ENCODE results near the gene TENT5A. TPM values are rescaled to one million over a fixed set of nuclear protein-coding genes. Genes with fewer than 3 reads are reported as not detected.

The TENT5A gene
- polyA plus RNA-seq, 3 donors: 9.1 to 28.9 (median 12.1) TPM

- no peaks in the 10 kb centered on the region for H3K27me3 Mint-ChIP-seq (ENCODE audit: low read depth in 3 of 3)
These were observed 48.2 kb upstream of the TENT5A start for GRCh38 chr6:81800666-81801065.

GRCh38 chr6:81799323-81799722 lies 46.8 kb upstream of the TENT5A start:
- H3K4me3 ChIP-seq (replicated peaks in 1 of 3; ENCODE audit: low read depth in 2 of 3, low read length in 3 of 3): no peak overlapping the region
- no peak overlapping the region for H3K27ac Mint-ChIP-seq
- H4K20me1 ChIP-seq (ENCODE audit: insufficient read depth, low read length): no peaks in the 10 kb centered on the region
- intact Hi-C loops (cut with micrococcal nuclease): no loop called here
- no CpG with 5 or more reads among the region's 1 CpG for WGBS (ENCODE audit: insufficient coverage)
- no peaks in the 10 kb centered on the region for H3K27me3 ChIP-seq (ENCODE audit: control insufficient read depth in 2 of 2, insufficient read depth in 2 of 2, low read length in 2 of 2)
- no peak overlapping the region for H3K4me3 Mint-ChIP-seq
- peaks cover 0 to 7% (median 4%) of the 10 kb centered on the region in 7 donors for H3K9me3 Mint-ChIP-seq
- no peak for DNase-seq
- peaks cover 24% of the 10 kb centered on the region for H3K4me1 Mint-ChIP-seq
- no peaks in the 10 kb centered on the region for H3K36me3 ChIP-seq (replicated peaks in 1 of 2; ENCODE audit: control insufficient read depth in 1 of 2, insufficient read depth in 2 of 2, low read length in 2 of 2)
- H3K4me1 ChIP-seq (ENCODE audit: control insufficient read depth in 1 of 2, insufficient read depth in 2 of 2, low read length in 2 of 2): peaks cover 11 to 23% of the 10 kb centered on the region in 2 donors
- H2AFZ ChIP-seq (ENCODE audit: insufficient read depth, low read depth, low read length, poor library complexity, severe bottlenecking): no peak overlapping the region
- H3K27me3 Mint-ChIP-seq (ENCODE audit: low read depth in 3 of 3): no peaks in the 10 kb centered on the region
- no peak overlapping the region for H3K4me2 ChIP-seq (replicated peaks; ENCODE audit: extremely low read depth, low read length, poor library complexity, severe bottlenecking)
- H3K9me3 ChIP-seq (replicated peaks in 1 of 2; ENCODE audit: control insufficient read depth in 1 of 2, insufficient read depth in 1 of 2, low read length in 2 of 2): peaks cover 0 to 8% of the 10 kb centered on the region in 2 donors
- H3K9ac ChIP-seq (ENCODE audit: insufficient read depth, low read length, poor library complexity, severe bottlenecking): no peak overlapping the region
- no peak overlapping the region for H3K27ac ChIP-seq (ENCODE audit: low read depth in 1 of 2, low read length in 2 of 2)
- no peak for TF ChIP-seq CTCF (IDR thresholded peaks at IDR 0.05)
- no peaks in the 10 kb centered on the region for H3K79me2 ChIP-seq (ENCODE audit: insufficient read depth, low read length)
- peaks cover 0 to 4% of the 10 kb centered on the region in 2 donors for H3K36me3 Mint-ChIP-seq

More at GRCh38 chr6:81800666-81801065, 48.2 kb upstream of the TENT5A start:
- Histone ChIP-seq H3K9ac (ENCODE audit: insufficient read depth, low read length, poor library complexity, severe bottlenecking) (no peak overlapping the region), H3K4me2 (replicated peaks; ENCODE audit: extremely low read depth, low read length, poor library complexity, severe bottlenecking) (no peak overlapping the region), H3K9me3 (replicated peaks in 1 of 2; ENCODE audit: control insufficient read depth in 1 of 2, insufficient read depth in 1 of 2, low read length in 2 of 2) (peaks cover 0 to 6% of the 10 kb centered on the region in 2 donors), H4K20me1 (ENCODE audit: insufficient read depth, low read length) (no peaks in the 10 kb centered on the region), H3K36me3 (replicated peaks in 1 of 2; ENCODE audit: control insufficient read depth in 1 of 2, insufficient read depth in 2 of 2, low read length in 2 of 2) (no peaks in the 10 kb centered on the region), H3K27me3 (ENCODE audit: control insufficient read depth in 2 of 2, insufficient read depth in 2 of 2, low read length in 2 of 2) (no peaks in the 10 kb centered on the region), H3K4me1 (ENCODE audit: control insufficient read depth in 1 of 2, insufficient read depth in 2 of 2, low read length in 2 of 2) (peaks cover 9 to 16% of the 10 kb centered on the region in 2 donors), H3K27ac (ENCODE audit: low read depth in 1 of 2, low read length in 2 of 2) (no peak overlapping the region), H3K79me2 (ENCODE audit: insufficient read depth, low read length) (no peaks in the 10 kb centered on the region), H2AFZ (ENCODE audit: insufficient read depth, low read depth, low read length, poor library complexity, severe bottlenecking) (no peak overlapping the region), H3K4me3 (replicated peaks in 1 of 3; ENCODE audit: low read depth in 2 of 3, low read length in 3 of 3) (no peak overlapping the region)
- H3K4me3 Mint-ChIP-seq: no peak overlapping the region
- WGBS (ENCODE audit: insufficient coverage): no CpG with 5 or more reads among the region's 3 CpGs
- peaks cover 0 to 1% of the 10 kb centered on the region in 2 donors for H3K36me3 Mint-ChIP-seq
- no peak for TF ChIP-seq CTCF (IDR thresholded peaks at IDR 0.05)
- DNase-seq: no peak
- H3K27ac Mint-ChIP-seq: no peak overlapping the region
- peaks cover 0 to 6% (median 4%) of the 10 kb centered on the region in 7 donors for H3K9me3 Mint-ChIP-seq
- H3K4me1 Mint-ChIP-seq: peaks cover 21% of the 10 kb centered on the region
- intact Hi-C loops (cut with micrococcal nuclease): no loop called here

All from CD14-positive monocyte (primary cell).